Nephron (organoid): ENCODE data around the gene CCDC70.
"Not testable (repeated sequence)": the region's sequence is repeated elsewhere in the genome, so short reads cannot be mapped to it uniquely, and the experiment has no call there.

ENCODE experiments used
- H3K27ac Mint-ChIP-seq, 3 experiments: 2 replicates each; pipeline ENCODE4 v1.8.0; 2020; ENCODE audit warnings: mixed read lengths in 3 of 3, mild to moderate bottlenecking in 2 of 3, moderate library complexity in 1 of 3
- H3K27me3 Mint-ChIP-seq: 2 replicates; pipeline ENCODE4 v1.8.0; 2021; ENCODE audit warnings: low read depth, mild to moderate bottlenecking, moderate library complexity, mixed read lengths
- H3K36me3 Mint-ChIP-seq: 2 replicates; pipeline ENCODE4 v1.8.0; 2020; ENCODE audit warnings: low read depth, mixed read lengths
- H3K4me1 Mint-ChIP-seq: 2 replicates; pipeline ENCODE4 v1.8.0; 2020; ENCODE audit warnings: mixed read lengths
- H3K4me3 Mint-ChIP-seq, 3 experiments: 2 replicates each; pipeline ENCODE4 v1.8.0; 2020; ENCODE audit warnings: mild to moderate bottlenecking in 3 of 3, mixed read lengths in 3 of 3, moderate library complexity in 2 of 3
- H3K9me3 Mint-ChIP-seq: 2 replicates; pipeline ENCODE4 v1.8.0; 2020; ENCODE audit warnings: mixed read lengths
- CTCF ChIP-seq, 3 experiments: fragments of 200-600 bp; sonication (generic); IDR thresholded peaks; one replicate each; pipeline ENCODE4 v1.5.0; 2021; ENCODE audit warnings: antibody characterized with exemption in 3 of 3; ENCODE audit not compliant: unreplicated experiment in 3 of 3

CCDC70 gene

GRCh38 chr13:51822106-51822815 lies 39.5 kb upstream of the CCDC70 start:
- Mint-ChIP-seq H3K36me3 (no peaks in the 10 kb centered on the region), H3K4me3 (no peak overlapping the region), H3K27me3 (peaks cover 15% of the 10 kb centered on the region), H3K9me3 (no peaks in the 10 kb centered on the region), H3K4me1 (peaks cover 20% of the 10 kb centered on the region), H3K27ac (no peak overlapping the region)
- no peak for TF ChIP-seq CTCF (IDR thresholded peaks at IDR 0.05; ENCODE audit: unreplicated experiment in 3 of 3)

DNA sequence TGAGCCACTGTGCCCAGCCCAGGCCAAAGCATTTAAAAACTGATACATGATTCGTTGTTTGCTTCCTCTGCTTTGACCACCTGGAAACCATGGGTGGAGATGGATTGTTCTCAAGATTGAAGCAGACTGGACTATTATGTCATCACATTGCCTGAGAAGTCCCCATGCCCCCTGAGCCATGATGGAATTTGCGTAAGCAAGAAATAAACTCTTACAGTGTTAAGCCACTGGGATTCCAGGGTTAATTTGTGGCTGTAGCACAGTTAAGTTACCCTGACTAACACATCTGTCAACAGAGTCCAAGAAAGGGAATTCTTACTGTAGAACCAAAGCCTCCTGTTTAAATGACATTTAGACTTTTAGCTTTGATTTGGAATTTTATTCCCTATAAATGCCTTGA lies 38.4 kb upstream of the CCDC70 start:
- Mint-ChIP-seq H3K27ac (no peak overlapping the region), H3K36me3 (no peaks in the 10 kb centered on the region), H3K27me3 (peaks cover 16% of the 10 kb centered on the region), H3K9me3 (no peaks in the 10 kb centered on the region), H3K4me1 (peaks cover 20% of the 10 kb centered on the region), H3K4me3 (no peak overlapping the region)
- no peak for TF ChIP-seq CTCF (IDR thresholded peaks at IDR 0.05; ENCODE audit: unreplicated experiment in 3 of 3)

DNA sequence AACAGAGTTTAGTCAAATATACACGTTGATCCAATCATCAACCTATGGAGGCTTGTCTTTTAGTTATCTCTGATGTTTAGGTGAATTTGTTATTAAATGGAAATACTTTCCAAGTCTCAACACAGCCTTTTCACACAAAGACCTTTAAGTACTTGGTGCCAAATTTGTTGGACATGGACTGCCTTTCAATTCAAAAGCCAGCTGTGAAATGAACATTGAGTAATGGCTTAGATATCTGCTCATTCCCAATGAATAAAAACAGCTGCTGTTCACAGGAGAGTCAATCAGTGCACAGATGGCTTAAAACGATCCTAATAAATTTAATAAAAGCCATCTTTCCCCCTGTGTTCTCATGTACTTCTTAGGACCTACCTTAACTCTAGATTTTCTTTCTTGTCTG lies 37.9 kb upstream of the CCDC70 start:
- Mint-ChIP-seq H3K9me3 (no peaks in the 10 kb centered on the region), H3K27me3 (peaks cover 16% of the 10 kb centered on the region), H3K36me3 (no peaks in the 10 kb centered on the region), H3K4me3 (no peak overlapping the region), H3K4me1 (peaks cover 20% of the 10 kb centered on the region), H3K27ac (no peak overlapping the region)
- TF ChIP-seq CTCF (IDR thresholded peaks at IDR 0.05; ENCODE audit: unreplicated experiment in 3 of 3): no peak

DNA sequence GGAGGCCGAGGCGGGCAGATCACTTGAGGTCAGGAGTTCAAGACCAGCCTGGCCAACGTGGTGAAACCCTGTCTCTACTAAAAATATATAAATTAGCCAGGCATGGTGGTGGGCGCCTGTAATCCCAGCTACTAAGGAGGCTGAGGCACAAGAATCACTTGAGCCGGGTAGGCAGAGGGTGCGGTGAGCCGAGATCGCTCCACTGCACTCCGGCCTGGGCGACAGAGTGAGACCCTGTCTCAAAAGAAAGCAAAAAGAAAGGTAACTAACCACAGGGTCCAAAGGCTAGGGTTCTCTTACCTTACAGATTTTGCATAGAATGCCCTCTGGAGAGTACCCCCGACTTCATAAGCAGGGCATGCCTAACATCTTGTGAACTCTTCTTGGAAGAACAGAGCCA lies 37.1 kb upstream of the CCDC70 start:
- not testable (repeated sequence) for H3K9me3 Mint-ChIP-seq, H3K4me3 Mint-ChIP-seq, H3K36me3 Mint-ChIP-seq, H3K27ac Mint-ChIP-seq
- Mint-ChIP-seq H3K27me3 (peaks cover 17% of the 10 kb centered on the region), H3K4me1 (peaks cover 20% of the 10 kb centered on the region)

DNA sequence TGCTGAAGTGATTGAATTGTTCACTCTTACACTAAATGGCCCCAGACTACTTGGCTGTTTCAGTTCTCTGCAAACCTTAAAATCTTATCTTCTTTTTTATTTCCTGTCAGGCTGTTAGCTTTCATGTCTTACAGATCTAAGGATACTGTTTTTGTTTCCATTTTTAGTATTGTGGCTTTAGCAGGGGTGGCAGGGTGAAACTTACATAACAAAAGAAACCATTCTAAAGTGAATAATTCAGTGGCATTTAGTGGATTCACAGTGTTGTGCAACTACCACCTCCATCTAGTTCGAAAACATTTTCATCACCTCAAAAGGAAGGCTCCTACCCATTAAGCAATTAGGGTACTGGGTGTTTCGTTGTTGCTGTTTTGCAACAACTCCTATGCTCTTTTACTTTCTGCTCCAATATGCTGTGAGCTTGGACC lies 36.6 kb upstream of the CCDC70 start:
- Mint-ChIP-seq H3K27me3 (peaks cover 20% of the 10 kb centered on the region), H3K27ac (no peak overlapping the region), H3K9me3 (no peaks in the 10 kb centered on the region), H3K4me3 (no peak overlapping the region), H3K36me3 (no peaks in the 10 kb centered on the region), H3K4me1 (peaks cover 20% of the 10 kb centered on the region)
- TF ChIP-seq CTCF (IDR thresholded peaks at IDR 0.05; ENCODE audit: unreplicated experiment in 3 of 3): no peak

DNA sequence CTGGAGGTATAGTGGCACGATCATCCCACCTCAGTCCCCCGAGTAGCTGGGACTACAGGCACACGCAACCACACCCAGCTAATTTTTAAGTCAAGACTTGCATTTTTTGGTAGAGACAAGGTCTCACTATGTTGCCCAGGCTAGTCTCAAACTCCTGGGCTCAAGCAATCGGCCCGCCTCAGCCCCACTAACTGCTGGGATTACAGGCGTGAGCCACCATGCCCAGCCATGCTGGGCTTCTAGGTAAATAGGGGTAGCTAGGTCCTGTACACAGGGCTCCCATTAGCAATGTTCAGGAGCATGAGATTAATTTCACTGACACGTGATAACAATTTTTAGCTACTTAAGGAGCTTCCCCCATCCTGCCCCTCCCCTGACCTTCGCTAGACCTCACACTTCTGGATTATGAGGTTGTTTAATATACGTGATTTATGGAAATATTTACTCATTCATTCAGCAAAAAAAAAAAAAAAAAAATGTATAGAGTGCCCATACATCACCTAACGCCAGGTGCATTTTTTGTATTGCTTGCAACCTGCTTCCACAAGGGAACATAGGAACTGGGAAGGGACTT lies 36.0 kb upstream of the CCDC70 start:
- Mint-ChIP-seq H3K4me3 (no peak overlapping the region), H3K9me3 (no peaks in the 10 kb centered on the region), H3K4me1 (peaks cover 20% of the 10 kb centered on the region), H3K27me3 (peaks cover 20% of the 10 kb centered on the region), H3K36me3 (no peaks in the 10 kb centered on the region), H3K27ac (no peak overlapping the region)
- no peak for TF ChIP-seq CTCF (IDR thresholded peaks at IDR 0.05; ENCODE audit: unreplicated experiment in 3 of 3)
